ENCODE measurements around the gene SLC10A6. TPM values are rescaled to one million over a fixed set of nuclear protein-coding genes. Genes with fewer than 3 reads are reported as not detected.

The SLC10A6 gene
- total RNA-seq, 1 donor from 2014 or later = 0.85 TPM

DNA sequence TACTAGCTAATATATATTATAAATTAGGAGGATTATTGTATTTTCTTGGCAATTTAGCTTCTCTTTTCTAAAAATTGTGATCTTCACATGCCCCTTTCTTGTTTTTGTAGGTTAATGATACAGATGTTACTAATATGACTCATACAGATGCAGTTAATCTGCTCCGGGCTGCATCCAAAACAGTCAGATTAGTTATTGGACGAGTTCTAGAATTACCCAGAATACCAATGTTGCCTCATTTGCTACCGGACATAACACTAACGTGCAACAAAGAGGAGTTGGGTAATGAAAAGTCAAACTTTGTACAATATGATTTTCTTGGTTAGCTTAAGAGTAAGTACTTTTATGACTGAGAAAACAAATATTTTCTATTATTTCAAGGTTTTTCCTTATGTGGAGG, 74.1 kb downstream of the SLC10A6 start:
- no peak for DNase-seq

Other genes starting within 250 kb of the SLC10A6 start
- under 0.01 and 0.33 TPM in 2 replicates for gene C4orf36, start 43.0 kb upstream of the SLC10A6 start, total RNA-seq
- gene AFF1, start 85.6 kb upstream of the SLC10A6 start, total RNA-seq = 31.0 and 39.4 TPM in 2 replicates